Fibroblast of the conjunctiva (primary cell): ENCODE data around the gene KL.
A peak's percentile ranks its signal among the peaks of the same experiment; 100 is the strongest.

Experiments
- DNase-seq: peaks from one replicate; pipeline ENCODE4 v3.0.0-alpha.2; 2010; ENCODE audit warnings: low read depth

KL gene

DNA sequence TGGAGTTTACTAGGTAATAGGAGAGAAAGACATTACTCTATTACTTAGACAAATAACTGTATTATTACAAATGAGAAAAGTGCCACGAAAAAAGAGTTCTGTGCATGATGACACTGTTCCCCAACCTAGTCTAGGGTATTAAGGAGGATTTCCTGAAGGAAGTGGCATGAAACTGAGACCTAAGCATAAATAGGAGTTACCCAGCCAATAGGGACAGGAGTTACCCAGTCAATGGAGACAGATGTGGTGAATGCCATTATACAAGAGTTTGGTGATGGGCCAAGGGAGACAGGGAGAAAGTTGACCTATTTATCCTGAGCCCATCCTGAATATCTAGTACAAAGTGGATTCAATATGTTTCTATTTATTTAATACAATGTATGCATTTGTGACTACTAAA is 65.4 kb downstream of the KL start:
- DNase-seq = no peak

DNA sequence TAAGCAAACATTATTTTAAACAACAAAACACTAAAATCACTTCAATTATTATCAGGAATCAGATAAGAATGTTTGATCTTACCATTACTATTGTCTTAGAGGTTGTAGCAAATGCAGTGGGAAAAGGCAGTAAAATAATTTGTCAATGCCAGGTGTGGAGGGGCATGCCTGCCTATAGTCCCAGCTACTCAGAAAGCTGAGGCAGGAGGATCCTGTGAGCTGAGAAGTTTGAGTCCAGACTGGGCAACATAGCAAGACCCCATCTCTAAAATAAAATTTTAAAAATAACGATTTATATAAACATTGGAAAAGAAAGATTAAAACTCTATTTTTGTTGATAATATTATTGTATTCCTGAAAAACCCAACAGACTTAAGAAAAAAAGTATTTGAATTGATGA is 66.8 kb downstream of the KL start:
- no peak for DNase-seq

DNA sequence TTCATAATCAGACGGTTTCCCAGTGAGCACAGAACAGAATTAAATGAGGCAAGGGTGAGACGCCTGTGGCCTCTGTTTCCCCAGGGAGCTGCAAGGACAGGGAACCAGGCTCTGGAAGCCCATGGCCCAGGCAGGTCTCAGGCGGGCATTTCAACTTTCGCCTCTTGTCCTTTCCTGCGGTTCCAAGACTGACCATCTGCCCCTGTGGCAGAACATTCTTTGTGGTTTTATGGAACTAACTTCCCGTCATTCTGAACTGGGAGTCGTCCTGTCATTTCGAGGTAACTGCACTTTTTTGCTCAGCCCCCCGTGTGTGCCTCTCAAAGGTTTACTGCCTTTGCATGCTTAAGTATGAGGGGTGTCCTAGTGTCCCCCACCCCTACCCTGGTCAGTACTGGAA is 70.9 kb downstream of the KL start:
- DNase-seq = no peak

DNA sequence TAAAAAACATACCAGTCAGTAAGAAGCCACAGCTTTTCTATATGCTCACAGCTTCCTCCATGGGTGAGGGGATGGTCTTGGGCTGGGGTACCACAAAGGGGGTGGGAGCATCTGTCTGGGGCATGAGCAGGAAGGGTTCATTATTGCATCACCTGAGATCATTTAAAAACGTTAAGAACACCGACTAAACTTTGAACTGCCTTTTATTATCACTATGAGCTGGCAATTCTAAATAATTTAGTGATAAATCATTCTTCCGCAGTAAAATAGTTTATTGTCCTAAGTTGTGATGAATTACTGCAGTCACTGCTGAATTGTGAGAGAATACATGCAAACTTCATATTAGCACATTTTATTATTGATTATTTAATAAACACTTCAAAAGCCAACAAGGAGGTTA is 71.6 kb downstream of the KL start:
- DNase-seq = no peak

DNA sequence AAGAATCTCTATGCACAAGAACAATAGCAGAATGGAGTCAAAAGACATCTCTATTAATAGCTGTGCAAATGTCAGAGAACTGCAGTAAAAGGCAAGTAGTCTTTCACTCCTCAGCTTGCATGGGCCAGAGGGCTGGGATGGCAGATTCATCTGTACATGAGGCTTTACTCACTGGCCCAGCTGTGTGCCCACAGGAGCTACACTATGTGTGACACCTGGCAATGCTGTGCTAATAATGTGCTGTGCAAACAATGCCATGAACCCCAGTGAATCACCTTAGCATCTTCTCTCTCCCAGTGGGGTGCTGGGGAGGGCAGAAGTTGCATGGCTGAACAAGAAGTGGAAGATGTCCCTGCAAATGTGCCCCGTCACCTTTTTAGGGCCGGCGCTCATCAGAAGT is 73.1 kb downstream of the KL start:
- no peak for DNase-seq

DNA sequence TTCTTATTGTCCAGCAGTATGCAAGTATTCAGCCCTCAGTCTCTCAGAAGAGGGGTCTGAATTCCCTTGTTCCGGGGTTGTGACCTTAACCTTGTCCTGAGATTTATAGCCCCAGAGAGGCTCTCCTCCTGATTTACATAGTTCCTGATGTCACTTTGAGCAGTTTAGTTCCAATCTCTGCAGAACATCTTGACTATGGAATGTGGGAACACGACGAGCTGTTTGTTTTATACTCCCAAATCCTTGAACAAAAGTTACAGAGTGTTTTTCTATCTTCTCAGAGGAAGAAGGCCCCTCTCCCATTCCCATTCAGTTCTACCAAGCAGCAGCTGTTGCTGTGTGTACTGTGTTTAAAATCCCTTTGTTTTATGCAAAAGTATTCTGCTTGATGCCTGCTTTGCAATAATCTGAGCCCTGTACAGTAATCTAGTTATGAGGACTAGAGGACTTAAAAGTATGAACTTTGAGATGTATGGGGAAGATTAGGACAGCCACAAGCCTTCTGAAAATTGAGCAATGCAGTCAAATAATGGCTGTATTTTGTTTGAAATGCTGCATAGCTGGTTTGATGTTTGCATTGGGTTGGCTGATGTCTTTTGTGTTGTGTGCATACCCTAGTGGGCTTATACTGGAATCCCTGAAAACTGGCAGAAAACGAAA is 74.7 kb downstream of the KL start:
- DNase-seq = no peak

DNA sequence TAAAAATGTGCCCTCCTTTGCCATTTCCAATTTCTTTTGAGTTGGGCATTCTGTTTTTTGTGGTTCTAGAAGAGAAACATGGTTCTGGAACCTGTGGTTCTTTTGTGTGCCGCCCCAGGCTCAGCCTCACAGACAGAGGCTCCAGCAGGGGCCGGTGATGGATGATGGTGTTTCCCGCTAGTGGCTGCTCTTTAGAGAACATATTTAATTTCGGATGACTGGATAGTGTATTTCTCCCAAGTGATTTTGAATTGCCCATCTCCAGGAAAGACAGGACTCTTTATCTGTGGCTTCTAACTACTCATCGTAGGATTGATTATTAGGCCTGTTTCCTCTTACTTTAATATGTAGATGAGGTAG is 75.2 kb downstream of the KL start:
- DNase-seq = no peak

DNA sequence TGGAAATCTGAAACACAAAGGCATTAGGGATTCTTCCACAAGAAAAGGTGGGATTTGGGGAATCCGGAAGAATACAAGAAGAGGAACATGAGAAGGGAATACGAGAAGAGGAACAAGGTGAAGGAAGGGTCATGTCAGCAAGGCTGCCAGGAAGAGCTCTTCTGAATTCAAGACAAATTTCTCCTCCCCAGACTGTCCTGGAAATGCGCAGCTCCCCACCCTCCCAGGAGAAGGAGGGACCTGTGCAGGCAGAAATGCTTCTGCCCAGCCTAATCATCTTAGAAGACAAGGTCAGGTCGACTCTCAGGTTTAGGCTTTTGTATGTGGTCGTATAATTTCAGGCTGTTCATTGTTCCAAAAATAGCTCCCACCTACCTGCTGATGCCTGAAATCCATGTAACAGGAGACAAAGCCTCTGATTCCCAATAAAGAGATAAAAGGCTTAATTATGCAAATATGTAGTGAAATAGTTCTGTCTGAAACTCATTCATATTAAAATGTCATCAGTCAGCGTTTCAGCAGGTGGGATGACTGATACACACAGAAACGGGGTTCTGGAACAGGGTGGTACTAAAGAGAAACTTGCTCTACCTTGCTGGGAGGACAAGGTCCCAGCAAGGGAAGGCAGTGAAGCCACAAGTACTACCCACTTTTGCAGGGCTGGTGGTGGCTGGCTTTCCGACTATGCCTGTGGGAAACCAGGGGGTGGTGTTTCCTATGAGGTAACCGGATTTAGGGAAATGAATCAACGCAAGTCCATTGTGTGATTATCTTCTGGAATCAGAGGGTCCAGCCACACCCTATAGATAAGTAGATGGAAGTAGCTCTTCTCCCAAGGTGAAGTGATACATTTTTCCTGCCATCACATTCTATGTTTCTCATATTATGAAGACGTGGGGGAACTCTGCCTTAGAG is 76.1 kb downstream of the KL start:
- DNase-seq = no peak

DNA sequence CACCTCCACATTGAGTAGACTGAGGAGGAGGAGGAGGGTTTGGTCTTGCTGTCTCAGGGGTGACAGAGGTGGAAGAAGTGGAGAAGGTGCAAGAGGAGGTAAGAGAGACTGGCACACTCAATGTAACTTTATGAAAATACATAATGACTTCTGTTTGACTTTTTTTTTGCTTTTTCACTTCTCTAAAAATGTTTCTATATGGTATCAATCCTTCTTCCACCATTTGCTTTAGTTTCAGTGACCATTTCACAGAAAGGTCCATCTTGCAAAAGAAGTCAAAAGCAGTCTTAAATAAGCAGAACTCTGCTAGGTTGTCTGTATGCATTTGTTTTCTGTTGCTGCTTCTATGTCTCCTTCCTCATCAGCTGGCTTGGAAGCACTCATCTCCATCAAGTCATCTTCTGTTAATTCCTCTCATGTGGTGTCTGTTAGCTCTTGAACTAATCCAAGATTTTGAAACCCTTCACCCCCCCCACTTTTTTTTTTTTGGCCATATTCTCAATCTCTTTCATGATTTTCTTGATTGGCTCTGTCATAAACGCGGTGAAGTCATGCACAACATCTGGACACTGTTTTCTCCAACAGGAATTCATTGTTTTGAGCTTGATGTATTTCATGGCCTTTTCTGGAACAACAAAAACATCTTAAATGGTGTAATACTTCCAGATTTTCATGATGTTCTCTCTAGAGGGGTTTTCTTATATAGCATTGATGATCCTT is 80.8 kb downstream of the KL start:
- DNase-seq = no peak

DNA sequence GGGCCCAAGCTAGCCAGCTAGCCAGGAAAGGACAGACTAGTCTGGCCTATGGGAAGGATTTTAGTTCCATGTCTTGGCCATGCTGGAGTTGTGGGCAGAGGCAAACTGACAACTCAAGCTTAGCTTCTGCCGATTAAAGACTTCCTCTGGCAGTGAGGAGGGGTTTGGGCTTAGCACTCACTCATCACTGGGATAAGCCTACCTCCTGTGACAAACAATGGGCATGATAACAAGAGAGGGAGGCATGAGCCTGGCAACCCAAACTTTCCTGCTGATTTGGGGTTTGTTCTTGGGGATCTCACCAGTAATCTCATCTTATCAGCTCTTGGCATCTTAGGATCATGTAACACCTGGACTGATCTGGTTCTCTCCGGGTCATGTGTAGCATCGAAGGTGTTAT is 83.6 kb downstream of the KL start:
- no peak for DNase-seq

DNA sequence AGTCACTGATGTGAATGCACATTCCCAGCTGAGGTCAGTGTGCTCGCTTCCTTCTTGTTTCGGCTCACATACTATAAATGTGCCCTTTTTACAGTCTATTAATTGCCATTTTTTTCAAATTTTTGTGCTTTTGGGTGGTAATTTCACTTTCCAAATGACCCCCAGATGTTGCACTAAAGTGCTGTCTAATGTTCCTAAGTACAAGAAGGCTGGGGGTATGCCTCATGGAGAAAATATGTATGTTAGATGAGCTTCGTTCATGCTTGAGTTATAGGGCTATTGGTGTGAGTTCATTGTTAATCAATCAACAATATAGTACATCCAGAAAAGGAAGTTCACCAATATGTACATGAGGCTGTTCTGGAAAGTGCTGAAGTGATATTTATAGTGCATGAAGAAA is 84.7 kb downstream of the KL start:
- DNase-seq = no peak

DNA sequence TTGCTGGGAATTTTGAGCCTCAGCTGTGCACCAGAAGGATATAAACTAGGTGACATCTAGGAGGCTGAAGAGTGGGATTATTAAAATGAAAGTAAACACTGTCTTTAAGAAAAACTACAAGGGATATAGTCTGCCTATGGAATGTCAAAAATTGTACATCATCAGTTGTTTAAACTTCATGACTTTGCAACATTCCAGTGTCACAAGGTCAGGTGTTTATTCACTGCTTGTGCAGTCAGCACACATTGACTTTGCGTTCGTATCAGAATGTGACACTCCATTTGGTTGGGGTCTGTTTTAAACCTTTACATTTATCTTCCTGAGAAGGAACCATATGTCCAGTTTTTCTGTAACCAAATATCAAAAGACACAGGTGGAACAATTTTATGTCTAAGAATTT is 85.6 kb downstream of the KL start:
- no peak for DNase-seq

DNA sequence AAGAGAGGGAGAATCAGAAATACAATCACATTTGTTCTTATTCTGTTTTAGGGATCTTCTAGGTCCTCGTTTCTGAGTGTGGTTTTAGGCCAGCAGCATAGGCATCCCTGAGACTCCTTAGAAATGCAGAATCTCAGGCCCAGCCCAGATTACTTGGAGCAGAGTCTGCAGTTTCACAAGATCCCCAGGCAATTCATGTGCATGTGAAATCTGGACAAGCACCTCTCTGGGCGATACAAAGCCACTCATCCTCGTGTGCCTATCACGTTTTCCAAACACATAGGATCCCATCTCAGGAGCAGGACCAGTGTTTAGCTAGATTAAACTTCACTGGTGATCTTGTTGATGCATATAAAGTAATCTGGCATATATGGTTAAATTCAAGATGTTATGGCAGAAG is 87.2 kb downstream of the KL start:
- no peak for DNase-seq

DNA sequence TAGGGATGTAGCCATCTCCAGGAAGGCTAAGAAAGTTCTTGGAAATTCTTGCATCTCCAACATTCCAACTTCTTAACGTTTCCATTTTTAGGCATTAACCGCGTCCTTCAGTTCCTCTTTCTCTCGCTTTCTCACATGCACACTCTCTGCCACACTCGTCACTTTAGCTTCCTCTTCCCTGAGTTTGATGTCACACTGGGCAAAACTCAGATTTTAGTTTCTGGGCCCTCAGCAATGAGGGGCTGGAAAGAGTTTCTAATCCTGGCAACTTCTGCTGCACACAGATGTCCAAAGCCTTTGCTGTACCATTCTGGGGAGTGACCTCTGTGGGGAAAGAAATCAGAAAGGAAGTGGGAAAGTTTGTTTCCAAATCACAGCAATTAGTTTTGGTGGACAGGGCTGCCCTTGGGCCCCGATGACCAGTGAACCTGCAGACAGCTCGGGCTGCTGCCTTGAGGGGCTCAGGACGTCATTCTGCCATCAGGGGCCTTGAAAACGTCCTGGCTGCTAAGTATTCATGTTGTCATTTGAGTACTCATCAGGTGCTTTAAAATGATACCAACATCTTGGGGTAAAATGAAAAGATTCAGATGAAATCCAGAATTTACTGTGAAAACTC is 89.3 kb downstream of the KL start:
- no peak for DNase-seq

DNA sequence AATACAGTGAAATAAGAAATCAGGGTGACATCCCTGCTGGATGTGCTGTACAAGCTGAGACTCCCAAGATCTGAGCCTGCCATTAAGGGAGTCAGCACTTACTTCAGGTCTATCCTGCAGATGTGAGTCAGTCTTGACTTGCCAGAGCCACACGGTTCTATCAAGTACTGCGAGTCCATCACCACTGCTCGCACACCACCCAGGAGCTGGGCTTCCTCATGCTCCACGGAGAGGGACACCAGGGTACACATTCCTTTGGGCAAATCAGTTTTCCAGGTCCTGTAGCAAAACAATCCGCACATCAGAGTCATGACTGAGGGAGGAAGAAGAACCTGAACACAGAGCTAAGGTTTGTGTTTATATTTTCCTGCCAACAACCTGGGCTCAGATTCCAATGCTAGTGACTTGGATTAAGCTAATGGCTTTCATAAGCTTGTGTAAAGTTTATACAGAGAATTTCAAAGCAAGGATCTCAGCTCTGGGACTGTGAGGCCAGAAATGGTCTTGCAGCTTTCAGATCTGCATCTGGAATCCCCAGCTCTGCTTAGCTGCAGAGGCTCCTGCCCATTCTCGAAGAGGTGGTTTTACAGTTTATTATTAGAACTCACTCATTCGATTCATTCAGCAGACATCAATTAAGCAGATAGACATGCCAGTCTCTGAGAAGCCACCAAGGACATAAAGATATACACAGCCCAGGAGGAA is 90.6 kb downstream of the KL start:
- no peak for DNase-seq

DNA sequence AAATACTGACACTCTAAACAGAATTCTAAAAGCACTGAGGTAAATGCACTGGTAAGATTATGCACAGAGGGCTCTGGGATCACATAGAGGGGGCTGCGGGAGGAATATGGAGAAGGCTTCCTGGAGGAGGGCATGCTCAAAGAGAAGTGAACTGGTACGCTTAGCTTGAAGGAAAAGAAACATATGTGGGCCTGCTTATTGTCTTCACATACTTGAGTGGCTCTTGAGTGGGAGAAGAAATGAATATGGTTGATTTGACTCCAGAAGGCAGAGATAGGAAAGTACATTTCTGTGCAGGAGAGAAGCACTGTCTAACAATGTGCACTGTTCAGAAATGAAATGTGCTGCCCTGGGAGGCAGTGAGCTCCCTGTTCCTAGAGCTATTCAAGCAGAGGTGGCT is 91.1 kb downstream of the KL start:
- DNase-seq = no peak

DNA sequence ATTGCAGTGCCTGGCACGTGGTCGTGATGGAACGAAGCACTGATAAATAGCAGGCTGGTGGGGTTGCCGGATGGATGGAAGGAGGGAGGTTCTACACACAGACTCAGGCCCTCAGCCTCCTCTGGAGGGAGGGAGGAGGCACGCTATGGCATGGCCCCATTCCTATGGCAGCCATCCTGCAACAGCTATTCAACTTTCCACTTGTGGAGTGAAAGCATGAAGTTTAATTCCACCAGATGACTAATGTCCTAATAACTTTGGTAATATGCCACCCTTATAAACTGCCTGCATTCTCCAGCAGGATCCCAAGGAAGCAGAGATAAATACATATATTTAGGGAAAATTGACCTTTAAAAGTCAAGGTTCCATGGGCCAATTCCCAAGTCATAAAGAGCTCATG is 92.4 kb downstream of the KL start:
- peak; percentile 46 for DNase-seq

DNA sequence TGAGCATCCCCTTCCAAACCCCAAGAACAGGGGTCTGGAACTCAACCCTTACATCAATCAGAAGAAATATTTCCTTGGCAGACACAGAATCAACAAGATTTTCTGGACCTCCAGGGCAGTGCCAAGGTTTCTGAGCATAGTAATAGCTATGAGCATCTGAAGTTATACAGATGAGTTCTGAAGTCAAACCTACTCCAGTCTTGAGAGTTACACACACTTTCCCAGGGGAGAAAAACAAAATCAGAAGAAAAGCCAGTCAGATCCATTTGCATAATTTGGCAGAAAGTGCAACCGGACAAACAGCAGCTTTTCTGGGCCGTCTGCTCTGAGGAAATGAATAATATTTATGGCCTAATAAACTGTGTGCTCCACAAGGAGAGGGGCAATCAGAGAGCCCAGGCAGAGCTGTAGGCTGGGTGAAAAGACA is 93.1 kb downstream of the KL start:
- DNase-seq = peak; percentile 62

DNA sequence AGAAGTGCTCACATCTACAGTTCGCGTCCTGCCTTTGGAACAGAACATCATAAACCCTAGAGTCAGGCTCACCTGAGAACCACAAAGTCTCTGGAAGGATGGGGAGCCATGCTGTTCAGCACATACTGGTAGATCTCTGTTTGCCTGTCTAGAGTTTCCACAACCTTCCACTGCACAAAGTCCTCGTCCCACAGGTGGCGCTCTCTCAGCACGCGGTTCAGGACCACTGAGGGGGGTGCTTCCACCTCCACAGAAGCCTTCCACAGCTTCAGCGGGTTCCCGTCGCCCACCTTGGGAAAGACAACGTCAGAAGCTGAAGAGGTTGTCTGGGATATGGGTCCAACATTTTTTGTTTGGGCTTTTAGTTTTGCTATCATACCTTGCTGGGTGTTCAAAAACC is 93.6 kb downstream of the KL start:
- no peak for DNase-seq

DNA sequence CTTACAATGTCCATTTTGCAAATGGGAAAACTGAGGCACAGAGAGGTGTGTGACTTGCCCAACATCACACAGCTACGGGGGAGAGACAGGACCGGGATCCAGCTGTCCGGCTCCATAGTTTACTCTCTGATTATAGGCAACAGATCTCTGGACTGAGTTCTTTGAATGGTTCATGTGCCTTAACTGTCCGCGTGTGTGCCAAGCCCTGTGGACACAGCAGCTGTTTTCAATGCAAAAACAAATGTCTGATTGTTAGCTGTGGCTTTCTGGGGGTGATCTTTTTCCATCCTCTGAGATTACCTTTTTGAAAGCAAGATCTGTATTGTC is 94.1 kb downstream of the KL start:
- no peak for DNase-seq

DNA sequence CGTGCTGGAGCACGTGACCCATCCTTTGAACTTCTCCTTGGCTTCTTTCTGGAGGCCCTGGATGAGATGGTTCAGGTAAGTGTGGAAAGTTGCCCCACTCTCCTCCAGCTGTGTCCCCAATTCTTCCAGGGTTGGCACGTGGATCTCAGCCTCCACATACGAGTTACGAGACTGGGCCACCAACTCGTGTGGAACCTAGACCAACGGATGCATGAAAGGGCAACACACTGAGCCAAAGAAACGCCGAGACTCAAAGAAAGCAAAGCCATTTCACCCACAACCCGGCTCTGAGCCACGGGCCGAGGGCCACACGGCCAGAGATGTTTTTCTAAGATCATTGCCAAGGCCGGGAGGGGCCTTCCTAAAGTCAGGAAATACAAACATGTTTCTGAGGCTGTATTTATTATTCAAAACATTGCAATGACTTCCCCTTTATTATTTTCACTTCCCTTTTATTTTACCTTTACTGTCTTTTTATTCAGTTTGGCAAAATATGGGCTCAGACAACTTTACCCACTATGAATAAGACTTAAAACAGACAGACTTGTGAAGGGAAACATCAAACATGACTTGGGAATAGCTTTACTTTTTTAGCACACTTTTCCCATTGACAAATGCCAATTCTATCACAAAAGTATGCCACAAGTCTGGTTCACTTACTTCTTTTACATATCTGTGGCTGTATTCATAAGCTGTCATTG is 94.6 kb downstream of the KL start:
- DNase-seq = no peak
